Measurements from ENCODE around the gene PRR35. TPM values are rescaled to one million over a fixed set of nuclear protein-coding genes. Genes with fewer than 3 reads are reported as not detected.

Gene PRR35
- total RNA-seq, 1 donor from 2014 or later: not detected

DNA sequence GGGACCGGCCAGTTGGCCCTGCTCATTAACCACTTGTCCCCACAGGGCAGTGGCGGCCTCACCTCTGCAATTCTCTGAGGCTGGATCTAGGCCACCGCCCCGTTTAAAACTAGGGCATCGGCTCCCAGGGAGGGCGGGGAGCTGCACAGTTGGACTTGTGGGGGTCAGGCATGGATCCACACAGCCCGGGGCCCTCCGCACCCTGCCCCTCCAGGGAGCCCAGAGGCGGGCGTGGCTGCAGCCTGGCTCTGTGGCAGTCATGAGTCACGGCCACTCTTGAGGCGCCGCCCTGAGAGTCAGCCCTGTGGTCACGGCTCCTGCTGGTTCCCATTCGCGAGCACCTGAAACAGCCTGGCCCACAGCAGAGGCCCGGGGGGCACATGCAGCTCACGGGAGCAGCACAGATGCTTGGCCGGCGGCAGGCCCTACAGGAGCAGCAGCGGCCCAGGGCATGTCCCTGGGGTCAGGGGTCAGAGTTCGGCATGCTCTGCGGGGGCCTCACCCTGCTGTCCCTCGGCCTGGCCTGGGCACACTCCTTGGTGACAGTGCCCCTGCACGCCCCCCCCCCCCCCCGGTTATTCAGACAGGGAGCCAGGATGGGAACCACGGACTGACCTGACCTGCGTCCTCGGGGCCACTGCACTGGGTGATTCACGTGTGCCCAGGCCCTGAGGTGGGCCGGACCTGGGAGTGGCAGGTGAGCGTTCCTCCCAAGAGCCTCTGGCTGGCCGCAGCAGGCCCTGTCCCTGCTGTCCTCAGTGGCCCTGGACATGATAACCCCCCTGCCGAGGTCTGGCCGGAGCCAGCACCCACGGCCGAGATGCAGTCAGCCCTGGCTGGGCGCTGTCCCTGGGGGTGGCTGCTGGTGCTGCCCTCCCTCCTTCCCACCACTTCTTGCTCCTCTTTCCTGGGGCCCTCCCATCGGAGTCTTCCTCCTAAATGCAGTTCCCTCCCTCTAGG, 24.5 kb upstream of the PRR35 start:
- TF ChIP-seq, protein P1, sequence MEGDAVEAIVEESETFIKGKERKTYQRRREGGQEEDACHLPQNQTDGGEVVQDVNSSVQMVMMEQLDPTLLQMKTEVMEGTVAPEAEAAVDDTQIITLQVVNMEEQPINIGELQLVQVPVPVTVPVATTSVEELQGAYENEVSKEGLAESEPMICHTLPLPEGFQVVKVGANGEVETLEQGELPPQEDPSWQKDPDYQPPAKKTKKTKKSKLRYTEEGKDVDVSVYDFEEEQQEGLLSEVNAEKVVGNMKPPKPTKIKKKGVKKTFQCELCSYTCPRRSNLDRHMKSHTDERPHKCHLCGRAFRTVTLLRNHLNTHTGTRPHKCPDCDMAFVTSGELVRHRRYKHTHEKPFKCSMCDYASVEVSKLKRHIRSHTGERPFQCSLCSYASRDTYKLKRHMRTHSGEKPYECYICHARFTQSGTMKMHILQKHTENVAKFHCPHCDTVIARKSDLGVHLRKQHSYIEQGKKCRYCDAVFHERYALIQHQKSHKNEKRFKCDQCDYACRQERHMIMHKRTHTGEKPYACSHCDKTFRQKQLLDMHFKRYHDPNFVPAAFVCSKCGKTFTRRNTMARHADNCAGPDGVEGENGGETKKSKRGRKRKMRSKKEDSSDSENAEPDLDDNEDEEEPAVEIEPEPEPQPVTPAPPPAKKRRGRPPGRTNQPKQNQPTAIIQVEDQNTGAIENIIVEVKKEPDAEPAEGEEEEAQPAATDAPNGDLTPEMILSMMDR (IDR thresholded peaks at IDR 0.05; ENCODE audit: insufficient read depth, low read length, poor library complexity, severe bottlenecking): no peak
- Histone ChIP-seq H3K4me3 (ENCODE audit: low read depth, low read length) (no peak overlapping the region), H3K27me3 (ENCODE audit: control insufficient read depth, insufficient read depth, low read length) (no peaks in the 10 kb centered on the region), H3K36me3 (ENCODE audit: control insufficient read depth, insufficient read depth, low read length) (peaks cover 4% of the 10 kb centered on the region)
- DNase-seq (ENCODE audit: low read depth): no peak

GRCh38 chr16:536746-537145, 23.4 kb upstream of the PRR35 start:
- DNase-seq (ENCODE audit: low read depth): no peak
- Histone ChIP-seq H3K27me3 (ENCODE audit: control insufficient read depth, insufficient read depth, low read length) (no peaks in the 10 kb centered on the region), H3K4me3 (ENCODE audit: low read depth, low read length) (no peak overlapping the region), H3K36me3 (ENCODE audit: control insufficient read depth, insufficient read depth, low read length) (peaks cover 4% of the 10 kb centered on the region)
- TF ChIP-seq, protein P1 (IDR thresholded peaks at IDR 0.05; ENCODE audit: insufficient read depth, low read length, poor library complexity, severe bottlenecking): no peak

DNA sequence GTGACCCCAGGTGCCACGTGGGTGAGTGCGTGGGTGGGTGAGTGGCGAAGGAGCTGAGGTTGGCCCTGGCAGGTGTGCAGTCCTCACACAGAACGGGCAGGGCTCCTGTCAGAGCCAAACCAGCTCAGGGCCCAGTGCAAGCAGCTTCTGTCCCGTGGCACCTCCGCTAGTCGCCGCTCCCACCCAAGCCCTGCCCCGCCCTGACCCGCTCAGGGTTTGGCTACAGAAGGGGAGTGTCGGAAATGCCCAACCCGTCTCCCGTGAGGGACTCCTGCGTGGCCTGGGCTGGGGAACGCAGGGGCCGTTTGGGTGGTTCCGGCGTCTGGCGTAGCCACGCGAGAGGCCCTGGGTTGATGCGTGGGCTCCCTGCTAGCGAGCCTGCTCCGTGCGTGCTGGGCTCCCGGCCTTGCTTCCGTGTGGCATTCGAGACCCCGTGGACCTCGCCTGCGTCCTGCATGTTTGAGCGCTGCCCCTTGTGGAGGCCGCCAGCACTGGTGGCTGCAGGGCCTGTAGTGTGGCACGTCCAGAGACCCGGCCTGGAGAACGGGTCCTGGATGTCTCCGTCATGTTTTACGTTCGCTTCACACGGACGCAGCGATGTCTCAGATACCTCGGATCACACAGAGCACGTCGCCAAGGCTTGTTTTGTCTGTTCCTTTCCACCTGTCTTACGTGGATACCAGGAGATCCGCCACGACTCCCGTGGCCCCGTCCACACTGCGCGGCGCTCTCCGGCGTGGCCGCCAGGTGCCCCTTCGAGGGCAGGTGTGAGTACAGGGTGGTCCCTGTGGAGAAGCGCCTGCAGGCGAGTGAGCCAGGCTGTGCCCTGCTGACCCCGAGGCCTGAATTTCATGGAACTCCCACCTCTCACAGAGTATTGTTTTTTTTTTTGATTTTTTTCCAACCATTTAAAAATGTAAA, 22.5 kb upstream of the PRR35 start:
- no peak overlapping the region for H3K4me3 ChIP-seq (ENCODE audit: low read depth, low read length)
- TF ChIP-seq, protein P1 (IDR thresholded peaks at IDR 0.05; ENCODE audit: insufficient read depth, low read length, poor library complexity, severe bottlenecking): peak; percentile 9
- H3K27me3 ChIP-seq (ENCODE audit: control insufficient read depth, insufficient read depth, low read length): no peaks in the 10 kb centered on the region
- H3K36me3 ChIP-seq (ENCODE audit: control insufficient read depth, insufficient read depth, low read length): peaks cover 4% of the 10 kb centered on the region
- DNase-seq (ENCODE audit: low read depth): no peak

DNA sequence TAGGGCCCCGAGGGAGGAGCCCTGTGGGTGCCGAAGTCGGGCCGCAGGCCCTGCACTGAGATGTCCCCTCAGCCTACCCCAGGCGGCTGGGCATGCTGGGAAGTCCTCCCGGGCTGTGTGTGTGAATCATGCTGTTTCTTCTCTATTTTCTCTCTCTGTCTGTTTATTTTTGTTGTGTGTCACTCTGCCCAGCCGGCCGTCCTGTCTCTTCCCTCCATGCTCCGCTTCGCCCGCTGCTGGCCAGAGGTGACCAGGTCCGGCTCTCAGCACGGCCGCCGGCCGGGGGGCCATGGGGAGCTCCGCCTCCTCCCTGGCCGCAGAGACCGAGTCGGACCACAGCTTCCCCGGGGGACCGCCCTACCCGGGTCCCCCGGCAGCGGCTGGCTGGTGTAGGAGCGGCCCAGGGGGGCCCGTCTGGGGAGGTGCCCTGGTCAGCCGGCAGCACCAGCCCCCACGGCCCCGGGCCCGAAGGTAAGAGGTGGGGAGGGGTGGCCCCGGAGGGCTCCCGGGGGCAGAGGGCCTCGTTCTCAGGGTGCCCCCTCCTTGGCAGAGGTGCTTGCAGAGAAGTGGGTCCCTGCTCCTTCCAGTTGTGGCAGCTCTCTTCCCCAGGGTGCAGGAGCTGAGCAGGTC, 20.2 kb upstream of the PRR35 start:
- no peak overlapping the region for H3K4me3 ChIP-seq (ENCODE audit: low read depth, low read length)
- TF ChIP-seq, protein P1 (IDR thresholded peaks at IDR 0.05; ENCODE audit: insufficient read depth, low read length, poor library complexity, severe bottlenecking): no peak
- H3K36me3 ChIP-seq (ENCODE audit: control insufficient read depth, insufficient read depth, low read length): peaks cover 3% of the 10 kb centered on the region
- H3K27me3 ChIP-seq (ENCODE audit: control insufficient read depth, insufficient read depth, low read length): no peaks in the 10 kb centered on the region
- no peak for DNase-seq (ENCODE audit: low read depth)

GRCh38 chr16:540645-541340, 19.4 kb upstream of the PRR35 start:
- DNase-seq (ENCODE audit: low read depth): no peak
- TF ChIP-seq, protein P1 (IDR thresholded peaks at IDR 0.05; ENCODE audit: insufficient read depth, low read length, poor library complexity, severe bottlenecking): no peak
- Histone ChIP-seq H3K36me3 (ENCODE audit: control insufficient read depth, insufficient read depth, low read length) (peaks cover 3% of the 10 kb centered on the region), H3K4me3 (ENCODE audit: low read depth, low read length) (no peak overlapping the region), H3K27me3 (ENCODE audit: control insufficient read depth, insufficient read depth, low read length) (no peaks in the 10 kb centered on the region)

Data from kidney epithelial cell (primary cell).